Measurements from ENCODE around the gene RUBCNL. TPM values are rescaled to one million over a fixed set of nuclear protein-coding genes. Genes with fewer than 3 reads are reported as not detected.

RUBCNL gene
- polyA plus RNA-seq, 2 of the 4 experiments (the other 2 are of a cell fraction) = not detected

- Histone ChIP-seq H3K4me3 (no peak overlapping the region), H3K4me1 (no peaks in the 10 kb centered on the region), H3K27ac (no peak overlapping the region), H3K9me3 (no peaks in the 10 kb centered on the region), H3K4me2 (no peak overlapping the region)
- ATAC-seq = no peak
- ChIA-PET POLR2A (no interaction called here), CTCF (interaction anchor here (0.6 kb wide), 1 partner anchor 21 kb away, joined by 3 read pairs; no protein-coding TSS in a partner anchor)
- no peak for TF ChIP-seq ATOH8 (CRISPR knock-in tag; IDR thresholded peaks at IDR 0.05; ENCODE audit: low read depth)
- no peak for TF ChIP-seq SREBF2 (IDR thresholded peaks at IDR 0.05)
- no peak for TF ChIP-seq NR3C1 (IDR thresholded peaks at IDR 0.05)
- TF ChIP-seq ZSCAN20 (CRISPR knock-in tag; IDR thresholded peaks at IDR 0.05) = no peak
- TF ChIP-seq HMGXB4 (CRISPR knock-in tag; IDR thresholded peaks at IDR 0.05; ENCODE audit: borderline replicate concordance) = no peak
- no peak for TF ChIP-seq FOSL2 (IDR thresholded peaks at IDR 0.05)
- no peak for TF ChIP-seq FOSL2 (CRISPR knock-in tag; IDR thresholded peaks at IDR 0.05)
- TF ChIP-seq GATA3 (IDR thresholded peaks at IDR 0.05; ENCODE audit: borderline replicate concordance) = no peak
- TF ChIP-seq USF2 (IDR thresholded peaks at IDR 0.05) = no peak
- TF ChIP-seq MAZ (IDR thresholded peaks at IDR 0.05; ENCODE audit: borderline replicate concordance, low read depth, low read length) = no peak
- TF ChIP-seq JUN (IDR thresholded peaks at IDR 0.05) = no peak
- no peak for TF ChIP-seq EHMT2 (IDR thresholded peaks at IDR 0.05; ENCODE audit: low read depth)
- no peak for TF ChIP-seq BCL3 (IDR thresholded peaks at IDR 0.05)
- no peak for TF ChIP-seq RARB (CRISPR knock-in tag; IDR thresholded peaks at IDR 0.05)
- TF ChIP-seq MAX (IDR thresholded peaks at IDR 0.05) = no peak
- TF ChIP-seq CBX2 (IDR thresholded peaks at IDR 0.05; ENCODE audit: borderline replicate concordance, low read depth) = no peak
- no peak for TF ChIP-seq POLR2A (IDR thresholded peaks at IDR 0.05; ENCODE audit: low read length)
- TF ChIP-seq RFX5 (IDR thresholded peaks at IDR 0.05) = no peak
- TF ChIP-seq CHD2 (IDR thresholded peaks at IDR 0.05; ENCODE audit: low read length, partially characterized antibody) = no peak
- no peak for TF ChIP-seq HOXB5 (CRISPR knock-in tag; IDR thresholded peaks at IDR 0.05)
- no peak for FAIRE-seq
- no peak for DNase-seq (ENCODE audit: low read depth in 1 of 2, low spot score in 1 of 2)
These were observed 3.7 kb downstream of the RUBCNL start for GRCh38 chr13:46383383-46383782.

- Histone ChIP-seq H3K4me1 (no peaks in the 10 kb centered on the region), H3K4me3 (no peak overlapping the region), H3K9me3 (no peaks in the 10 kb centered on the region), H3K27ac (no peak overlapping the region), H3K4me2 (no peak overlapping the region)
- ChIA-PET CTCF (interaction anchor here (0.7 kb wide), 1 partner anchor 12 kb away, joined by 3 read pairs; no protein-coding TSS in a partner anchor), POLR2A (no interaction called here)
- FAIRE-seq (no peak), ATAC-seq (no peak), DNase-seq (ENCODE audit: low read depth in 1 of 2, low spot score in 1 of 2) (no peak)
- TF ChIP-seq NPAS2 (CRISPR knock-in tag; IDR thresholded peaks at IDR 0.05; ENCODE audit: borderline replicate concordance) = no peak
- no peak for TF ChIP-seq CEBPB (IDR thresholded peaks at IDR 0.05)
- TF ChIP-seq CHD2 (IDR thresholded peaks at IDR 0.05; ENCODE audit: low read length, partially characterized antibody) = no peak
- no peak for TF ChIP-seq FOSL2 (IDR thresholded peaks at IDR 0.05)
- TF ChIP-seq FOSL2 (CRISPR knock-in tag; IDR thresholded peaks at IDR 0.05) = no peak
- no peak for TF ChIP-seq RNF2 (IDR thresholded peaks at IDR 0.05; ENCODE audit: borderline replicate concordance, low read depth)
- TF ChIP-seq HOXB5 (CRISPR knock-in tag; IDR thresholded peaks at IDR 0.05) = no peak
- no peak for TF ChIP-seq RCOR1 (IDR thresholded peaks at IDR 0.05; ENCODE audit: low read depth, low read length)
- no peak for TF ChIP-seq CTCF (IDR thresholded peaks at IDR 0.05)
- TF ChIP-seq EP300 (IDR thresholded peaks at IDR 0.05) = no peak
- 55% methylated on average over 3 of the region's 3 CpGs for WGBS (ENCODE audit: missing lambda C conversion rate)
These were observed 4.8 kb downstream of the RUBCNL start for GRCh38 chr13:46382224-46382623.
